GM21825 (cell line): ENCODE measurements around the gene CSMD2.

Experiments used
- ATAC-seq: cut with Tn5 transposase; IDR thresholded peaks from one replicate; pipeline ENCODE4 v1.9.1; 2021; ENCODE audit warnings: mild to moderate bottlenecking, moderate library complexity; ENCODE audit not compliant: unreplicated experiment

CSMD2 gene

GRCh38 chr1:33698361-33699035, 466.5 kb downstream of the CSMD2 start:
- ATAC-seq, result no peak

- no peak for ATAC-seq
Measured at GRCh38 chr1:33697816-33698215, 467.2 kb downstream of the CSMD2 start.

GRCh38 chr1:33696962-33697361, 468.1 kb downstream of the CSMD2 start:
- no peak for ATAC-seq

GRCh38 chr1:33696311-33696710, 468.7 kb downstream of the CSMD2 start:
- ATAC-seq, result no peak

GRCh38 chr1:33692206-33693188, 472.5 kb downstream of the CSMD2 start:
- ATAC-seq, result no peak

- ATAC-seq, result no peak
Measured at GRCh38 chr1:33687000-33687399, 478.0 kb downstream of the CSMD2 start.

- ATAC-seq, result no peak
Measured at GRCh38 chr1:33686551-33686950, 478.5 kb downstream of the CSMD2 start.

- no peak for ATAC-seq
Measured at GRCh38 chr1:33685256-33685655, 479.8 kb downstream of the CSMD2 start.

GRCh38 chr1:33684396-33685179, 480.4 kb downstream of the CSMD2 start:
- ATAC-seq, result no peak

- no peak for ATAC-seq
Measured at GRCh38 chr1:33683913-33684312, 481.1 kb downstream of the CSMD2 start.

GRCh38 chr1:33682371-33682770, 482.7 kb downstream of the CSMD2 start:
- no peak for ATAC-seq

- ATAC-seq, result no peak
Measured at GRCh38 chr1:33680281-33680840, 484.7 kb downstream of the CSMD2 start.

- ATAC-seq, result no peak
Measured at GRCh38 chr1:33670567-33670966, 494.5 kb downstream of the CSMD2 start.

- ATAC-seq, result no peak
Measured at GRCh38 chr1:33668695-33669094, 496.3 kb downstream of the CSMD2 start.

GRCh38 chr1:33667386-33668282, 497.4 kb downstream of the CSMD2 start:
- ATAC-seq, result no peak

GRCh38 chr1:33666616-33667015, 498.4 kb downstream of the CSMD2 start:
- no peak for ATAC-seq

GRCh38 chr1:33661811-33662454, 503.1 kb downstream of the CSMD2 start:
- no peak for ATAC-seq

- ATAC-seq, result no peak
Measured at GRCh38 chr1:33660956-33661355, 504.1 kb downstream of the CSMD2 start.

- ATAC-seq, result no peak
Measured at GRCh38 chr1:33660244-33660643, 504.8 kb downstream of the CSMD2 start.
